ENCODE data around the gene TMCC3. TPM values are rescaled to one million over a fixed set of nuclear protein-coding genes. Genes with fewer than 3 reads are reported as not detected.

Gene TMCC3
- polyA plus RNA-seq, 1 donor (not counting 4 experiments of a cell fraction or from before 2014, with no cell fraction given) = 18.9 TPM

- Histone ChIP-seq H2AFZ (ENCODE audit: control insufficient read depth, low read length) (no peak overlapping the region), H3K79me2 (ENCODE audit: control insufficient read depth, insufficient read depth, low read length) (no peaks in the 10 kb centered on the region), H3K27ac (ENCODE audit: control insufficient read depth, insufficient read depth, low read length) (no peak overlapping the region), H3K9me3 (ENCODE audit: control insufficient read depth, low read depth, low read length) (no peaks in the 10 kb centered on the region), H3K4me2 (ENCODE audit: control insufficient read depth, extremely low read depth, insufficient read depth, low read depth, low read length) (no peak overlapping the region), H3K4me1 (ENCODE audit: control insufficient read depth, extremely low read depth, insufficient read depth, low read length) (no peaks in the 10 kb centered on the region), H3K4me3 (ENCODE audit: control insufficient read depth in 2 of 3, extremely low read depth in 1 of 3, insufficient read depth in 2 of 3, low read depth in 1 of 3, low read length in 3 of 3) (no peak overlapping the region), H3K27me3 (ENCODE audit: control insufficient read depth, extremely low read depth, insufficient read depth, low read length) (no peaks in the 10 kb centered on the region), H3K36me3 (ENCODE audit: control insufficient read depth in 2 of 2, extremely low read depth in 1 of 2, insufficient read depth in 2 of 2, low read length in 2 of 2) (no peaks in the 10 kb centered on the region), H3K9ac (ENCODE audit: control insufficient read depth, extremely low read depth, insufficient read depth, low read length) (no peak overlapping the region), H4K20me1 (ENCODE audit: control insufficient read depth, extremely low read depth, insufficient read depth, low read length) (no peaks in the 10 kb centered on the region), H3K9me1 (ENCODE audit: control insufficient read depth, extremely low read depth, insufficient read depth, low read length) (no peaks in the 10 kb centered on the region)
- dilution Hi-C loops (cut with MboI; ENCODE audit: extremely low pct_ligation_motif_present, low sequenced_read_pairs) = no loop called here
- FAIRE-seq (no peak), DNase-seq (ENCODE audit: low read depth, low spot score) (no peak)
- TF ChIP-seq EZH2 (IDR thresholded peaks at IDR 0.05; ENCODE audit: low read length) (no peak), CTCF (optimal IDR thresholded peaks at IDR 0.05 in 1 of 3, IDR thresholded peaks at IDR 0.05 in 1 of 3, conservative IDR thresholded peaks at IDR 0.05 in 1 of 3; ENCODE audit: extremely low read depth in 1 of 3, insufficient read depth in 2 of 3, low read length in 3 of 3) (no peak)
These were observed 39.3 kb upstream of the TMCC3 start for GRCh38 chr12:94689646-94690036.

- H3K79me2 ChIP-seq (ENCODE audit: control insufficient read depth, insufficient read depth, low read length) = no peaks in the 10 kb centered on the region
- H3K27me3 ChIP-seq (ENCODE audit: control insufficient read depth, extremely low read depth, insufficient read depth, low read length) = no peaks in the 10 kb centered on the region
- H4K20me1 ChIP-seq (ENCODE audit: control insufficient read depth, extremely low read depth, insufficient read depth, low read length) = no peaks in the 10 kb centered on the region
- no peak overlapping the region for H2AFZ ChIP-seq (ENCODE audit: control insufficient read depth, low read length)
- FAIRE-seq (no peak), DNase-seq (ENCODE audit: low read depth, low spot score) (no peak)
- TF ChIP-seq EZH2 (IDR thresholded peaks at IDR 0.05; ENCODE audit: low read length) = no peak
- TF ChIP-seq CTCF (optimal IDR thresholded peaks at IDR 0.05 in 1 of 3, IDR thresholded peaks at IDR 0.05 in 1 of 3, conservative IDR thresholded peaks at IDR 0.05 in 1 of 3; ENCODE audit: extremely low read depth in 1 of 3, insufficient read depth in 2 of 3, low read length in 3 of 3) = no peak
- dilution Hi-C loops (cut with MboI; ENCODE audit: extremely low pct_ligation_motif_present, low sequenced_read_pairs) = no loop called here
- no peak overlapping the region for H3K27ac ChIP-seq (ENCODE audit: control insufficient read depth, insufficient read depth, low read length)
- no peak overlapping the region for H3K4me3 ChIP-seq (ENCODE audit: control insufficient read depth in 2 of 3, extremely low read depth in 1 of 3, insufficient read depth in 2 of 3, low read depth in 1 of 3, low read length in 3 of 3)
- H3K36me3 ChIP-seq (ENCODE audit: control insufficient read depth in 2 of 2, extremely low read depth in 1 of 2, insufficient read depth in 2 of 2, low read length in 2 of 2) = no peaks in the 10 kb centered on the region
- H3K4me2 ChIP-seq (ENCODE audit: control insufficient read depth, extremely low read depth, insufficient read depth, low read depth, low read length) = no peak overlapping the region
- no peak overlapping the region for H3K9ac ChIP-seq (ENCODE audit: control insufficient read depth, extremely low read depth, insufficient read depth, low read length)
- no peaks in the 10 kb centered on the region for H3K9me3 ChIP-seq (ENCODE audit: control insufficient read depth, low read depth, low read length)
- H3K4me1 ChIP-seq (ENCODE audit: control insufficient read depth, extremely low read depth, insufficient read depth, low read length) = no peaks in the 10 kb centered on the region
- H3K9me1 ChIP-seq (ENCODE audit: control insufficient read depth, extremely low read depth, insufficient read depth, low read length) = no peaks in the 10 kb centered on the region
These were observed 38.8 kb upstream of the TMCC3 start for GRCh38 chr12:94689002-94689645.

Data from keratinocyte (primary cell).